Hematopoietic multipotent progenitor cell treated with erythropoietin and hydrocortisone succinate and interleukin-3 and kit ligand, for 17 days (in vitro differentiated cells): Measurements from ENCODE around the gene SRGAP2B.
"Not testable (repeated sequence)": the region's sequence is repeated elsewhere in the genome, so short reads cannot be mapped to it uniquely, and the experiment has no call there.

Experiments used
- DNase-seq: peaks from one replicate; pipeline ENCODE4 v3.0.0-alpha.2; 2015; ENCODE audit warnings: low spot score

Gene SRGAP2B

DNA sequence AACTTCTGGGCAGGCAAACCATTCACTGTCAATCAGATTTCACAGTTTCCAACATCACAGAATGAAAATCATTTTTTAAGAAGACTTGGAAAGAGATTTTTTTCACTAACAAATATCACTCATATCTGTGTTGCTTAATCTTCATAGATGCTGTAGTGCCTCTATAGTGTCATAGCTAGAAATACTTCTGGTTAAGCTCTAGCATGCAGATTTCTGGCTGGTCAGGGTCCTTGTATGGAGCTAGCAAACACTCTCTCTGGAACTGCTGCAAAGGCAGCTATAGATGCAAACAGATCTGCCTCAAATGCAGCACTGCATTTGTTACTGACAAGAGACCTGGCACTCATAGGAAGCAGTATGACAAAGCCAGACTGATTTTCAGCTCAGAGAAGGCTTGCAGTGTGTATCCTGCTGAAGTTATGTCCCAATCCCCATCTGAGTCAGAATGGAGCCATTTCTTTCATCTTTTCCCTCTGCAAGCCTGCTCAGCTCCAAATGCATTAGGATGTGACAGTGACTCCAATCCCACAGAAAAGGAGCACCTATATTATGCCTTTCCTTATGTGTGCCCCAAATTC lies 99.2 kb downstream of the SRGAP2B start:
- not testable (repeated sequence) for DNase-seq

DNA sequence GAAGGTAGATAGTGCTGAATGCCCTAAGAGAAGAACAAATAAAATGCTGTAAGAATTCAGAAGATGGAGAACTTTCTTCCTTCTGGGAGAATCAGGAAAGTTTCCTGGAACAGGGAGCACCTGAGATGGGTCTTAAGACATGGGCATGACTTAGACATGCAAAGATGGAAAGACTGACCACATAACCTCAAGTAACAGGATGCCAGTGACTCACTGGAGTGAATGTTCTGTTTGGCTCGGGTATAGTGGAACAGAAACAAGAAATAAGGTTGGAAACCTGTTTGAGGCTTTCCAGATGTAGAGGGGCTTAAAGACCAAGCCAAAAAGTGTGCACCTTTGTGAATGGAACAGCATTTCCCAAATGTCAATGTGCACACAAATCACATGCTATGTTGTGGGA lies 102.2 kb downstream of the SRGAP2B start:
- DNase-seq, result not testable (repeated sequence)

DNA sequence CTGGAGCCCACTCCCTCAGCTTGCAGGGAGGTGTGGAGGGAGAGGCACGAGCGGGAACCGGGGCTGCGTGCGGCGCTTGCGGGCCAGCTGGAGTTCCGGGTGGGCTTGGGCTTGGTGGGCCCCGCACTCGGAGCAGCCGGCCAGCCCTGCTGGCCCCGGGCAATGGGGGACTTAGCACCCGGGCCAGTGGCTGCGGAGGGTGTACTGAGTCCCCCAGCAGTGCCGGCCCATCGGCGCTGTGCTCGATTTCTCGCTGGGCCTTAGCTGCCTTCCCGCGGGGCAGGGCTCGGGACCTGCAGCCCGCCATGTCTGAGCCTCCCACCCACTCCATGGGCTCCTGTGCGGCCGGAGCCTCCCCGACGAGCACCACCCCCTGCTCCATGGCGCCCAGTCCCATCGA lies 104.5 kb downstream of the SRGAP2B start:
- not testable (repeated sequence) for DNase-seq

DNA sequence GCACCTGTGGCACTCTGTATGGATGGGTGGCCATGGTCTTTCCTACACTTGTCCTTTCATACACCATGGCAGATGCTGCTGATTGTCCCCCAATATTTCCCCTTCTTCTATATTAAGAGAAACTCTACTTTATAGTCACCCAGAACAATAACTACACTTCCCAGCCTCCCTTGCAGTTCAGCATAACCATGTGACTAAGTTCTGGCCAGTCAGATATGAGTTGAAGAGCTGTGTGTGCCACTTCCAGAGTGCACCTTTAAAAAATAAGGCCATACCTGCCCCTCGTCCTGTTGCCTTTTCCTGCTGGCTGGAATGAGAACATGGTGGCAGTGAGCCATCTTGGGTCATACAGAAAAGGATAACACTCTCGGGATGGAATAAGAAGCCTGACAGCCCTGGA lies 108.0 kb downstream of the SRGAP2B start:
- DNase-seq, result not testable (repeated sequence)

DNA sequence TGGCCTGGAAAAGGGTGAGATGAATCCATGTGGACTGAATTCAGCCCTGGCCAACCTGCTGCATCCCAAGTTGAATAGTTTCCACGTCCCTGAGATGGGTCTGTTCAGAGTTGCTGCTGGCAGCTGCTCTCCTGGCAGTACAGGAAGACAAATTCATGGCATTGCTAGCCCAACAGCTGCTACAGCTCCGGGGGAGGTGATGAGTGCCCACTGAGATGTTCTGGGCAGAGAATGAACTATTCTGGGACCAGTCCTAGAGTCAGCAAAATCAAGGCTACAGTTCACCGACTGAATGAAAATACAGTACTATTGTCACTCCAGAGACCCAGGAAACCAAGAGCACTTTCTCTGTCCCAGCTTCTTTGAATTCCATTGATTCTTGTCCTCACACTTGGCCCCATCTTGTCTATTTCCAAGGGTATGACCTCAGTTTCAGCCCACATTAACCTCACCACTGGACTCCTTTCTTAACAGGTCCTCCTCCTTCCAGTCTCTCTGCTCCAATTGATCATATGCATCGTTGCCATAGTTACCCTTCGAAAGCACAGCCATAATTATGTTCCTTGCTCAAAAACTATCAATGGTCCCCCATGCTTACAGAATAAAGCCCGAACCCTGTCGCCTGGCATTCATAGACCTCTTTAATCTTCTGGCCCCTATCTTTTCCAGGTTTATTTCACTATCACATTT lies 108.8 kb downstream of the SRGAP2B start:
- DNase-seq, result not testable (repeated sequence)

DNA sequence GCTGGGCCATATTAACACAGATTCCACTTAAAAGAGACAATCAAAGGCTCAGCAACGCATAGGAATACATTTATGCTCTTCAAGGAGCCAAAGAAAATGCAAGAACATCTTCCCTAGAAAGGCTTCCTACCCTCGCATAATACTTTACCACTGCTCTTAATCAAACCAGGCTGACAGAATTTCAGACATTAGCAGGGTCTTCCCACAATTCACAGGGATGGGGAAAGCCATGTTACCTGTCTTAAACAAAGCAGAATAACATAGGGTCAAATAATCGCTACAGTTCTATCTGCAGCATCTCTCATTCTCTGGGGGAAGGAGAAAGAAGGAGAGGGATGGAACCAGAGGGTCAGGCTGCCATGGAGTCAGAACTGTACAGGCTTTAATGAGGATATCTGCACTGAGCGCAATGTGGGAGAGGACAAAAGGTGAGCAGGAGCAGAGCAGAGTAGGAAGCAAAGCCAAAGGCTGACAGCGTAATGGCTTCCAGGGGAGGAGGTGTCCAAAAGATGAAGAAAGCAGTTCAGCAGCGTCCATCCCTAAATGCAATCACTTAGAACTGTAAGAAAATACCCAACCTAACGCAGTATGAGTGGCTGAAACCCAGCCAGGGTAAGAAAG lies 109.5 kb downstream of the SRGAP2B start:
- not testable (repeated sequence) for DNase-seq

DNA sequence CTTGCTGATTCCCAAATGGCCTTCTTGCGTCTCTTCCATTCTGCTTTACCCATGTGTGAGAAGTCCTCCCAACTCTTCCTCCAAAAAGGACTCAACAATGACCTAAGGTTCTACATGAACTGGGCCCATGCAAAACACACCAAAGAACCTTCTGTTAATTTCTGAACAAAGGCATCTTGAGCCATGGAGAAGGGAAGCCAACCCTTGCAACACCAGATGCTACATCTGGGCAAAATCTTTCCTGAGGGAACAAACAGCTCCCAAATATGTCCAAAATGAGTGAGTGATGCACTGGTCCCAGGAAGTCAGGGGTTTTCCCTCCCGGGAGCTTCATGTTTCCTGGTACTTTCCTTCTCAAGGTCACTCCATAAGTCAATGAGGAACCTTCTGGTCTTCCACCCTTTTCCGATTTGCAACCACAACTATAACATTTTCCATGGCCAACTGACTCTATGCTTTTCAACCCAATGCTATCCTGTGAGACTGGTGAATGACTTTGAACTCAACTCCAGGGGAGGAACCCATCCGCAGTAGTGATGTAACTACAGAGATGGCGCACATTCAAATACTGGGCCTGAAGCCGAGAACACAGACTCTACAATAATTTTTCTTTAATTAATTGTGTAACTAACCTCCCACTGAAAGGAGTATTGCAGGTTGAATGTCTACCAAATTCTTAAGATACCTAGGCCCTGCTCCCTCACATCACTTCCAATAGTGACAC lies 112.2 kb downstream of the SRGAP2B start:
- not testable (repeated sequence) for DNase-seq

DNA sequence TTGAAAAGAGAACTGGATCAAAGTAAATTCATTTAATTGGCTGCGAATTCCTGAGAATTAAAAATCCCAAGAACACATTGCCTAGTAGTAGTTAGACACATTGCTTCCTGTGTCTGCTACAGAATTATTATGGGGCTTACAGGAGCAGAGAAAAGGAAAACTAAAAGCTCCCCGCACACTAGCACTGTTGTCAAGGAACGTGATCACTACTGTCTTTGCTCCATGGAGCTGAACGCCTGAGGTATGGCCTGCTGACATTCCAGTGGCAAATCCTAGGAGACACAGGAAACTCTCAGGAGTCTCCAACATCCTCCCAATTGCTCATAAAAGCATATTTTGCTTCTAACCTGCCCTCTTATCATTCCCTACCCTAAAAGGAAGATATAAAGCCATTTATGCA lies 114.0 kb downstream of the SRGAP2B start:
- not testable (repeated sequence) for DNase-seq

DNA sequence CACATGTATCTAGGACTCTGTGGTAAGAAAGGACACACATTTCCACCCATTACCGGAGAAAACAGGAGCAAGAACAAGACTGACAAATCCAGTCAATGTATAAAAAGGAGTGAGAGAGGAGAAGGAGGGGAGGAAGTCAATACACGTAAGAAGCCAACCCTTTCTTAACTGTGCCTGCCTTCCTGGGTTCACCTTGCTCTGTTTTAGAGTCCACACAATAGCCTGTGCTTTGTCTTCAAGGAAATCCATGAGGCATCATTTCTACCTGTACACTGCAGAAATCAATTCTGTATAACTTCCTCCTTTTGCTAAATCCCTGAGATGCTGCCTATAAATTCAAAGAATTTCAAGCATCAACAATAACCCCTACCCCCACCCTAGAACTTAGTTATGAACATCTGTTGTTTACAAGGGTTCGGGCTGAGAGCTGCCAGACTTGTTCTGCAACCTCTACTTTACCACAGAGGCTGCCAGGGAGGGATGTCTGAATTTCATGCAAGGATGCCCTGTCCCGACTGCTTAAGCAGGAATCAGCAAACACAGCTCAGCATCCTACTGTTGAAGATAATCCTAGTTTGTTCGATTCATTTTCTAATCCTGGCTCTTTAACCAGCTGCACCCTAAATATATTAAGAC lies 115.0 kb downstream of the SRGAP2B start:
- not testable (repeated sequence) for DNase-seq

DNA sequence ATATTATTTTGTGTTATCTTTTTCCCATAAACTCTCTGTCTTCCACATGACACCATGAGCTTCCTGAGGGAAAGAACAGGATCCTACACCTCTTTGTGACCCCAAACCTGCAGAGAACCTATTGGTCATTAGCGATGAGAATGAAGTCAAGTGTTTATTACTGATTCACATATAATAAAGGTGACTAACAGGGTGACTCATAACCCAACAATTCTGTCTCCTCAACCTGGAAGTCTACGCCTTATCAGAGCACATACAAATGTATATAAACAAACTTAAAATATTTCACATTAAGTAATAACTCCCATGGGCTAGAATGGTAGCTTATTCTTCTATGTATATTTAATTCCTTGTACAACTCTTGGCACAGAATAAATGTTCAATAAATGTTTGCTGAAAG lies 117.3 kb downstream of the SRGAP2B start:
- not testable (repeated sequence) for DNase-seq

DNA sequence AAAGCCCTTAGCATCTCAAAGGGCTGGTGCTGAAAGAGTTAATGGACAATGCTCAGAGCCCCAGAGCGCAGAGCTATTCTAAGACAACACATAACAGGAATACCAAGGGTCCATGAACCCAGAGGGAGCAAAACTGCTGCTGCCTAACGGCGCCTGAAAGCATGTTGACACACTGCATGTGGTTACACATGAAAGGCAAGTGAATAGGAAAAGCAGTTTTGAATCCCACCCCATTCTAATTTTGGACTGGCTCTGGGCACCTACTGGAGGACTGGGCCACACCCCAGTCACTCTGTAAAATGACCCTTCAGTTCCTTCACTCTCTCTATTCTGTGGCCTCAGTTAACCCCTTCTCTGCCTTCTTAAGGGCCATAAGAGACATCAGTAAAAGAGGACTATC lies 123.2 kb downstream of the SRGAP2B start:
- not testable (repeated sequence) for DNase-seq

DNA sequence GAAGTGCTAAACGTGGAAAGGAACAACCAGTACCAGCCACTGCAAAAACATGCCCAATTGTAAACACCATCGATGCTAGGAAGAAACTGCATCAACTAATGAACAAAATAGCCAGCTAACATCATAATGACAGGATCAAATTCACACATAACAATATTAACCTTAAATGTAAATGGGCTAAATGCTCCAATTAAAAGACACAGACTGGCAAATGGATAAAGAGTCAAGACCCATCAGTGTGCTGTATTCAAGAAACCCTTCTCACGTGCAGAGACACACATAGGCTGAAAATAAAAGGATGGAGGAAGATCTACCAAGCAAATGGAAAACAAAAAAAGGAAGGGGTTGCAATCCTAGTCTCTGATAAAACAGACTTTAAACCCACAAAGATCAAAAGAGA lies 128.6 kb downstream of the SRGAP2B start:
- DNase-seq, result not testable (repeated sequence)

DNA sequence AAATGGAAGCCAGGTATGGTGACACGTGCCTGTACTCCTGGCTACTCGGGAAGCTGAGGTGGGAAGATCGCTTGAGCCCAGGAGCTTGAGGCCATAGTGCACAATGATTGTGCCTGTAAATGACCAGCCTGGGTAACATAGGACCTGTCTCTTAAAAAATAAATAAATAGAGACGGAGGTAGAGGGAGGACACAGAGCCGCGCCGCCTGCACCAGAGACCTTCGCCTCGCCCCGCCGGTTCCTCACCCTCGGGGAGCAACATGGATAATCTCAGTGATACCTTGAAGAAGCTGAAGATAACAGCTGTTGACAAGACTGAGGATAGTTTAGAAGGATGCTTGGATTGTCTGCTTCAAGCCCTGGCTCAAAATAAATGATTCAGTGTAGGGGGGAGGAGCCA lies 130.4 kb downstream of the SRGAP2B start:
- not testable (repeated sequence) for DNase-seq

DNA sequence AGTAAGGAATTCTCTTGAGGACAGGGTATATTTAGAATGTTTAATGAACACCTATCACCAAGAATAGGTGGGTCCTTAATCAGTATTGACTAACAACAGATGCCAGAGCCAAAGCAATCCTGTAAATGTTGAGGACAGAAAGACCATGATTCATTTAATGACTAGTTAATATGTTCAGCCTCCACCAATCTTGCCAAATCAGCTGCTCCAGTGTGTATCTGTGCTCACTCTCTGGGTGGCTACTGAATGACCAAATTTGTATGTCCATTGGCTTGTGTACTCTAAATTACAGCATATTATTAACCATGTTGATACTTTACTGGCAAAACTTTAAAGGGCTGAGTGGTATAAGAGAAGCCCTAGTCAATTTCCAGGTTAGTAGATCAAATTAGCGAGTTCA lies 130.9 kb downstream of the SRGAP2B start:
- DNase-seq, result not testable (repeated sequence)

DNA sequence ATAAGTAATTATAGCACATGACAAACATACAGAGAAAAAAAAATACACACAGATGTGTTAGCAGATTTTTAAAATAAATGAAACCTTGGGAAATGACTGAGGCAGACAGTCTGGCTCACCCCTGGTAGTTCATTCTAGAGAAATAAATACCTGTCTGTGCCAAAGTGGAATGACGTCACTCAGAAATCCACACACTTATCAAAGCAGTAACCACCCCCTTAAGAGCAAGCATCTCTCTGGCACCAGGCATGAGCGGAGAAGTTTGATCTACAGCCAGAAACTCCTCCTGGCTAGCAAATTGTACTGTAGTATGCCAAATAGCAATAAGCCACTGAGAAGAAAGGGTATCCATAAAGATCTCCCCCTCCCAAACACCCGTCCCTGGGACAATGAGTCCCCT lies 131.6 kb downstream of the SRGAP2B start:
- DNase-seq, result not testable (repeated sequence)

DNA sequence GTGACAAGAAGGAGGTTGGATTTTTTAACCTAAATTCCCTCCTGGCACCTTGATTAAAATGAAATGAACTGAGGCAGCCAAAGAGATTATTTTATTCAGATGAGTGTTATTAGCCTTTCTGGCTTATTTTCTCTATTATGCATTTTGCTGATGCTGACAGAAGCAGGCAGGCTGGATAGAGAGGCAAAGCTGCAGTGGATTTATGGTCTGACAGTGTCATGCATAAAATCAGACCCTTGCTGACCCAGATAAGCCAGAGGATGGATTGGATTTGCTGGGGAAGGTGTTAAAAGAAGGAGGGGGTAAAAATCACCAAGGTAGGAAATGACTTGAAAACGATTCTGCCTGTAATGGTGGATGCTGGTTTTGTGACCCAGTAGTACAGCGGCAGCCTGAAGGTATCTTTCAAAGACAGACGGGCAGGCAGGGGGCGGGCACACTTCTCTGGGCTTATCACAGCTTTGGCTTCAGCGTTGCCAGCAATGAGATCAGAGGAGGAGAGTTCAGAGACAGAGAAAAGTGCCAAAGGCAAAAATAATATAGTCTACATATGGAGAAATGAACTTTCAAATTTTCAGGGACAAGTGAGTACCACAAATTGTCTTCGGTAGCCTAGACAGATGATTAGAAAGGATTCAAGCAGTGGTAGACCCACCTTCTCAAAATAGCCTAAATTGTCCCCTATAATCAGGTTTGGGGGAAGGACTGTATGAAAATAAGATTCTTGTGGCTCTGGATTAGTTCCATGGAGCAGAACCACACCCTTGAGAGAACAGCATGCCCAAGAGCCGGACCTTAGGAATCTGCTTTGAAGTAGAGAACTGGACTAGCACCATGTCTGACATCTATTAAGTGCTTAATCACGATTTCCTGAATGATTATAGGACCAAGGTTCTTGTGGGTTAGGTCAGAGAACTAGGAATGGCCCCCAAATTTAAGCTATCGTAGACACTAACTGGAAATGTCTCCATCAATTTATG lies 133.2 kb downstream of the SRGAP2B start:
- not testable (repeated sequence) for DNase-seq

DNA sequence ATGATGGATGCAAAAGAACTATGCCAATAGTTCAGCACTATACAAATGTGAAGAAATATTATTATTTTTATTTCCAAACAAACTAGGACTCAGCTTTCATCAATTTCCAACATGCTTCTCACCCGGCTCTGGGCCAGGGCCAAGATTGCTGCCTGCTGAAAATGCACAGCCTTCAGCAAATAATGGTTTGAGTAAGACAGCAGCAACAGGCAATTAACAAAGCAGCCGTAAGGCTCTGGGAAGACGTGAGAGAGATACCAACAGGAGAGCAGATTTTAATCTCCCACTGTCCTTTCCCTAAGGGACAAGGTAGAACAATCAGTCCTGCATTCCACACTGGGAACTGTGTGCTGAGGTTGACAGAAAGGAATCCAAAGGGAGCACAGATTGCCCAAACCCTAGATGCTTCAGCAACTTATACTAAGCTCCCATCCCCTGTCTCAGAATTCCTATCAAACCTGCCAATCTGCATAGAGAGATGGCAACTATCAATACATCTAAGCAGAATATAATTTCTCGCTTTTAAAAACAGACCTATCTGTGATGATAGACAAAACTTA lies 134.1 kb downstream of the SRGAP2B start:
- not testable (repeated sequence) for DNase-seq

DNA sequence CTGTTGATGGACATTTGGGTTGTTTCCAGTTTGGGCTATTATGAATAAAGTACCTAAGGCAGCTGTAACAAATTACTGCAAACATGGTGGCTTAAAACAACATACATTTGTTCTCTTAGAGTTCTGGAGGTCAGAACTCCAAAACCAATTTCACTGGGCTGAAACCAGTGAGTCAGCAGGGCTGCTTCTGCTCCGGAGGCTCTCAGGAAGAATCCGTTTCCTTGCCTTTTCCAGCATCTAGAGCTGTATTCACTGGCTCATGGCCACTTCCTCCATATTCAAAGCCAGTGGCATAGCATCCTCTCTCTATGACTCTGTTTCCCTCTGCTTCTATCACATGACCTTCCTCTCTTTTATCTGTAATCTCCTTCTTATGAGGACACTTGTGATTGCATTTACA lies 146.7 kb downstream of the SRGAP2B start:
- DNase-seq, result not testable (repeated sequence)

DNA sequence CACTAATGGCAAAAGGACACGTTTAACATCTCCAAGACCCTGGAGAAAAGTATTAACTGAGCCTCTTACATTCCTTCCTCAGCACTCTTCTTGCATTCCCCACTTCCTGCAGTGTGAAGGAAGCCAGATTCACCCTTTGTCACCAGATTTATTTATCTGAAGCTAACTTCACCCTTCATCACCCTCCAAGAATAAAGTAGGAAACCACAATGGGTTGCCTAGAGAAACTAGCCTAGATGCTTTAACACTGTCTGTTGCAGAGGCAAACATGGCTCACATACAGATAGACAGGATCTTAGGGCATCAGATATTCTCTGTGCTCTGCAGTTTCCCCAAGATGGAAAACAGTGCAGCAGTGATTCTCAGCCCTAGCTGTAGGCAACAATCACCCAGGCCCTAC lies 147.6 kb downstream of the SRGAP2B start:
- not testable (repeated sequence) for DNase-seq
